CD14-positive monocyte (primary cell): ENCODE measurements around the gene BRK1. TPM values are rescaled to one million over a fixed set of nuclear protein-coding genes. Genes with fewer than 3 reads are reported as not detected.
"Not testable (repeated sequence)": the region's sequence is repeated elsewhere in the genome, so short reads cannot be mapped to it uniquely, and the experiment has no call there.

Source experiments
- DNase-seq, 3 donors: peaks; one replicate each; pipeline ENCODE4 v3.0.0-alpha.2; 2011 to 2022
- H2AFZ ChIP-seq: 2 replicates; pipeline ENCODE4 v1.6.0; 2012; ENCODE audit warnings: mild to moderate bottlenecking, low read depth, low read length, inconsistent platforms; ENCODE audit not compliant: insufficient read depth, poor library complexity, severe bottlenecking
- H3K27ac ChIP-seq, 2 donors: 1 replicate in 1 of 2; 2 replicates in 1 of 2; pipeline ENCODE4 v1.5.1; 2012 to 2013; ENCODE audit warnings: low read length in 2 of 2, control low read depth in 1 of 2, inconsistent platforms in 1 of 2, low read depth in 1 of 2, mild to moderate bottlenecking in 1 of 2
- H3K27me3 ChIP-seq, 2 donors: one replicate each; pipeline versions ENCODE4 v1.6.0 to v1.6.1; 2011 to 2013; ENCODE audit warnings: low read length in 2 of 2; ENCODE audit not compliant: control insufficient read depth in 2 of 2, insufficient read depth in 2 of 2
- H3K36me3 ChIP-seq, 2 donors: replicated peaks in 1 of 2; 1 replicate in 1 of 2; 2 replicates in 1 of 2; pipeline versions ENCODE4 v1.5.1 to v1.6.1; 2012 to 2013; ENCODE audit warnings: low read length in 2 of 2, control low read depth in 1 of 2, inconsistent platforms in 1 of 2, mild to moderate bottlenecking in 1 of 2; ENCODE audit not compliant: insufficient read depth in 2 of 2, control insufficient read depth in 1 of 2
- H3K4me1 ChIP-seq, 2 donors: 1 replicate in 1 of 2; 2 replicates in 1 of 2; pipeline versions ENCODE4 v1.5.1 to v1.6.1; 2012 to 2013; ENCODE audit warnings: low read length in 2 of 2, control low read depth in 1 of 2, inconsistent platforms in 1 of 2, mild to moderate bottlenecking in 1 of 2, moderate library complexity in 1 of 2; ENCODE audit not compliant: insufficient read depth in 2 of 2, control insufficient read depth in 1 of 2
- H3K4me2 ChIP-seq: replicated peaks from 2 replicates; pipeline ENCODE3; 2012; ENCODE audit warnings: low read length, moderate library complexity, mild to moderate bottlenecking; ENCODE audit not compliant: poor library complexity, severe bottlenecking; ENCODE audit errors: extremely low read depth
- H3K4me3 ChIP-seq, 3 experiments: fragments of 200-600 bp in 1 of 3; sonication (generic) in 1 of 3; replicated peaks in 1 of 3; 1 replicate in 2 of 3; 2 replicates in 1 of 3; pipeline ENCODE4 v1.5.1; 2011 to 2013; ENCODE audit warnings: low read length in 3 of 3, mild to moderate bottlenecking in 3 of 3, control low read depth in 2 of 3, low read depth in 2 of 3, inconsistent platforms in 1 of 3, moderate library complexity in 1 of 3
- H3K79me2 ChIP-seq: 2 replicates; pipeline ENCODE4 v1.6.0; 2012; ENCODE audit warnings: mild to moderate bottlenecking, control low read depth, inconsistent platforms, low read length, moderate library complexity; ENCODE audit not compliant: insufficient read depth
- H3K9ac ChIP-seq: 2 replicates; pipeline ENCODE4 v1.6.0; 2017; ENCODE audit warnings: low read length, mild to moderate bottlenecking; ENCODE audit not compliant: insufficient read depth, poor library complexity, severe bottlenecking
- H3K9me3 ChIP-seq, 2 donors: replicated peaks in 1 of 2; 1 replicate in 1 of 2; 2 replicates in 1 of 2; pipeline versions ENCODE4 v1.5.1 to v1.6.1; 2012 to 2013; ENCODE audit warnings: low read length in 2 of 2, control low read depth in 1 of 2; ENCODE audit not compliant: control insufficient read depth in 1 of 2, insufficient read depth in 1 of 2
- H4K20me1 ChIP-seq: 2 replicates; pipeline ENCODE4 v1.6.0; 2012; ENCODE audit warnings: mild to moderate bottlenecking, low read length, control low read depth, moderate library complexity; ENCODE audit not compliant: insufficient read depth
- H3K27ac Mint-ChIP-seq, 7 donors: one replicate each; pipeline ENCODE4 v1.8.0; 2020; ENCODE audit warnings: mild to moderate bottlenecking in 7 of 7, mixed read lengths in 7 of 7, moderate library complexity in 6 of 7, inconsistent platforms in 2 of 7
- H3K27me3 Mint-ChIP-seq, 3 donors: one replicate each; pipeline ENCODE4 v1.8.0; 2021 to 2022; ENCODE audit warnings: low read depth in 3 of 3, mild to moderate bottlenecking in 3 of 3, mixed read lengths in 3 of 3, moderate library complexity in 3 of 3, inconsistent platforms in 1 of 3
- H3K36me3 Mint-ChIP-seq, 2 donors: one replicate each; pipeline ENCODE4 v1.8.0; 2020; ENCODE audit warnings: mixed read lengths in 2 of 2, inconsistent platforms in 1 of 2, mild to moderate bottlenecking in 1 of 2
- H3K4me1 Mint-ChIP-seq: one replicate; pipeline ENCODE4 v1.8.0; 2020; ENCODE audit warnings: mild to moderate bottlenecking, mixed read lengths
- H3K4me3 Mint-ChIP-seq, 2 donors: one replicate each; pipeline ENCODE4 v1.8.0; 2020; ENCODE audit warnings: mild to moderate bottlenecking in 2 of 2, mixed read lengths in 2 of 2, moderate library complexity in 1 of 2
- H3K9me3 Mint-ChIP-seq, 7 donors: one replicate each; pipeline ENCODE4 v1.8.0; 2020 to 2022; ENCODE audit warnings: mixed read lengths in 7 of 7, mild to moderate bottlenecking in 6 of 7, moderate library complexity in 6 of 7, inconsistent platforms in 2 of 7
- WGBS: methylation state at CpG from one replicate; pipeline ENCODE4 v1.1.5; 2013; ENCODE audit warnings: missing lambda C conversion rate; ENCODE audit not compliant: insufficient coverage; 5-methylcytosine and 5-hydroxymethylcytosine counted together
- intact Hi-C, 2 donors: fragments of 100-400 bp; cut with micrococcal nuclease; formaldehyde crosslinking; loops; one replicate each; pipeline versions ENCODE4 v1.15.0 to v1.15.1; 2023
- polyA plus RNA-seq, 3 donors: library from polyadenylated mRNA; depleted of rRNA in 1 of 3; unstranded in 2 of 3; stranded (reverse) in 1 of 3; fragments of 300-500 nt in 2 of 3; fragments of >200 nt in 1 of 3; fragmentation: Illumina TruSeq in 2 of 3; gene quantifications; 1 replicate in 2 of 3; 2 replicates in 1 of 3; pipeline ENCODE4 v1.2.3, GENCODE V29; 2012 to 2021
- TF ChIP-seq, protein P1 (sequence below): fragments of 200-600 bp; IDR thresholded peaks from one replicate; pipeline ENCODE4 v1.8.0; 2022; ENCODE audit warnings: antibody characterized with exemption, mild to moderate bottlenecking

The BRK1 gene
- polyA plus RNA-seq, 3 donors, result 144 to 318 (median 295) TPM

DNA sequence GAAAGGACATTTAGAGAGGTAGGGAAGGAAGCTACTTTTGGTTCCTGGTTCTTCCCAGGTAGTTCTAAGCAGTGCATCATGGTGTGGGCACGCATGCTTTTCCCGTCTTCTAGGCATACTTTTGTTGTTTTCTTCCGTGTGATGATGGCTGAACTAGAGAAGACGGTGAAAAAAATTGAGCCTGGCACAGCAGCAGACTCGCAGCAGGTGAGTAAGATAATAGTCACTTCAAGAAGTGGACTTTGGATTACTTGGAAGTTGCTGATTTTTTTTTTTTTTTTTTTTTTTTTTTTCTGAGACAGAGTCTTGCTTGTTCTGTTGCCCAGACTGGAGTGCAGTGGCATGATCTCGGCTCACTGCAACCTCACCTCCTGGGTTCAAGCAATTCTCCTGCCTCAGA is 25.3 kb upstream of the BRK1 start:
- 97% methylated on average over 4 of the region's 6 CpGs for WGBS
- no peak overlapping the region for H3K4me3 ChIP-seq
- Mint-ChIP-seq H3K36me3 (peaks cover 47 to 61% of the 10 kb centered on the region in 2 donors), H3K4me1 (no peaks in the 10 kb centered on the region), H3K9me3 (no peaks in the 10 kb centered on the region), H3K27ac (peak overlapping the region in 2 of 7 donors; percentile 26 to 50), H3K4me3 (no peak overlapping the region), H3K27me3 (peaks cover 0 to 1% (median 0%) of the 10 kb centered on the region in 3 donors)
- no peaks in the 10 kb centered on the region for H3K4me1 ChIP-seq
- H3K27me3 ChIP-seq, result no peaks in the 10 kb centered on the region
- H3K9ac ChIP-seq, result no peak overlapping the region
- intact Hi-C loops, result no loop called here
- no peak for DNase-seq
- H3K36me3 ChIP-seq, result peaks cover 30 to 82% of the 10 kb centered on the region in 2 donors
- no peaks in the 10 kb centered on the region for H4K20me1 ChIP-seq
- TF ChIP-seq, protein P1, sequence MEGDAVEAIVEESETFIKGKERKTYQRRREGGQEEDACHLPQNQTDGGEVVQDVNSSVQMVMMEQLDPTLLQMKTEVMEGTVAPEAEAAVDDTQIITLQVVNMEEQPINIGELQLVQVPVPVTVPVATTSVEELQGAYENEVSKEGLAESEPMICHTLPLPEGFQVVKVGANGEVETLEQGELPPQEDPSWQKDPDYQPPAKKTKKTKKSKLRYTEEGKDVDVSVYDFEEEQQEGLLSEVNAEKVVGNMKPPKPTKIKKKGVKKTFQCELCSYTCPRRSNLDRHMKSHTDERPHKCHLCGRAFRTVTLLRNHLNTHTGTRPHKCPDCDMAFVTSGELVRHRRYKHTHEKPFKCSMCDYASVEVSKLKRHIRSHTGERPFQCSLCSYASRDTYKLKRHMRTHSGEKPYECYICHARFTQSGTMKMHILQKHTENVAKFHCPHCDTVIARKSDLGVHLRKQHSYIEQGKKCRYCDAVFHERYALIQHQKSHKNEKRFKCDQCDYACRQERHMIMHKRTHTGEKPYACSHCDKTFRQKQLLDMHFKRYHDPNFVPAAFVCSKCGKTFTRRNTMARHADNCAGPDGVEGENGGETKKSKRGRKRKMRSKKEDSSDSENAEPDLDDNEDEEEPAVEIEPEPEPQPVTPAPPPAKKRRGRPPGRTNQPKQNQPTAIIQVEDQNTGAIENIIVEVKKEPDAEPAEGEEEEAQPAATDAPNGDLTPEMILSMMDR, result no peak
- no peaks in the 10 kb centered on the region for H3K9me3 ChIP-seq
- no peak overlapping the region for H3K4me2 ChIP-seq
- H3K79me2 ChIP-seq, result no peaks in the 10 kb centered on the region
- H2AFZ ChIP-seq, result no peak overlapping the region
- no peak overlapping the region for H3K27ac ChIP-seq

DNA sequence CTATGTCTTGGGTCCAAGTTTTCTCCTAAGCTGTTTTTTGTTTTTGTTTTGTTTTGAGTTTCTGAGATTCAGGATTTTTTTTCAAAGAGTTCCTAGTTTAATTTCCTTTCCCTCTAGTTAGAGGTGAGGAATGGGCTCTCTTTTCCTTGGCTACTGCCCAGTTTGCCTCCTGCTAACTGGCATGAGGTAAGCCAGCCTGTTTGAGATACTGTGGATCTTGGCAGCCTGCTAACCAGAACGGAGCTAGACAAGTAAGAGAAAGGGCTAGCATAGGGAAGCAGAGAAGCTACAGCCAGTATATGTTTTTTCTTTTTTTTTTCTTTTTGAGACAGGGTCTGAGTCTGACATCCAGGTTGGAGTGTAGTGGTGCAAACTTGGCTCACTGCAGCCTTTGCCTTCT is 24.7 kb upstream of the BRK1 start:
- intact Hi-C loops, H2AFZ ChIP-seq, DNase-seq, H3K9ac ChIP-seq, H3K9me3 ChIP-seq, H3K27ac Mint-ChIP-seq, H3K4me1 Mint-ChIP-seq, H3K27me3 ChIP-seq, H3K79me2 ChIP-seq, H4K20me1 ChIP-seq, H3K4me3 ChIP-seq, H3K27ac ChIP-seq, H3K4me3 Mint-ChIP-seq, H3K4me2 ChIP-seq, H3K9me3 Mint-ChIP-seq, H3K27me3 Mint-ChIP-seq, H3K4me1 ChIP-seq: not testable (repeated sequence)
- peaks cover 44 to 63% of the 10 kb centered on the region in 2 donors for H3K36me3 Mint-ChIP-seq
- WGBS, result no CpG with 5 or more reads among the region's 1 CpG
- H3K36me3 ChIP-seq, result peaks cover 31 to 82% of the 10 kb centered on the region in 2 donors

DNA sequence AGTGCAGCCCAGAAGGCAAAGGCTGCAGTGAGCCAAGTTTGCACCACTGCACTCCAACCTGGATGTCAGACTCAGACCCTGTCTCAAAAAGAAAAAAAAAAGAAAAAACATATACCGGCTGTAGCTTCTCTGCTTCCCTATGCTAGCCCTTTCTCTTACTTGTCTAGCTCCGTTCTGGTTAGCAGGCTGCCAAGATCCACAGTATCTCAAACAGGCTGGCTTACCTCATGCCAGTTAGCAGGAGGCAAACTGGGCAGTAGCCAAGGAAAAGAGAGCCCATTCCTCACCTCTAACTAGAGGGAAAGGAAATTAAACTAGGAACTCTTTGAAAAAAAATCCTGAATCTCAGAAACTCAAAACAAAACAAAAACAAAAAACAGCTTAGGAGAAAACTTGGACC is 24.1 kb upstream of the BRK1 start:
- Mint-ChIP-seq H3K27ac (peak overlapping the region in 1 of 7 donors; percentile 66), H3K36me3 (peaks cover 43 to 60% of the 10 kb centered on the region in 2 donors)
- intact Hi-C loops, H4K20me1 ChIP-seq, H3K4me2 ChIP-seq, H3K9me3 Mint-ChIP-seq, H3K9me3 ChIP-seq, H3K4me3 Mint-ChIP-seq, H3K27ac ChIP-seq, H3K79me2 ChIP-seq, H3K27me3 ChIP-seq, H3K9ac ChIP-seq, H3K27me3 Mint-ChIP-seq, DNase-seq, H3K4me1 ChIP-seq, H3K4me1 Mint-ChIP-seq, H2AFZ ChIP-seq, H3K4me3 ChIP-seq: not testable (repeated sequence)
- peaks cover 29 to 81% of the 10 kb centered on the region in 2 donors for H3K36me3 ChIP-seq
- WGBS, result no CpG with 5 or more reads among the region's 2 CpGs
